ENCODE measurements around the gene MAPT.

MAPT gene

DNA sequence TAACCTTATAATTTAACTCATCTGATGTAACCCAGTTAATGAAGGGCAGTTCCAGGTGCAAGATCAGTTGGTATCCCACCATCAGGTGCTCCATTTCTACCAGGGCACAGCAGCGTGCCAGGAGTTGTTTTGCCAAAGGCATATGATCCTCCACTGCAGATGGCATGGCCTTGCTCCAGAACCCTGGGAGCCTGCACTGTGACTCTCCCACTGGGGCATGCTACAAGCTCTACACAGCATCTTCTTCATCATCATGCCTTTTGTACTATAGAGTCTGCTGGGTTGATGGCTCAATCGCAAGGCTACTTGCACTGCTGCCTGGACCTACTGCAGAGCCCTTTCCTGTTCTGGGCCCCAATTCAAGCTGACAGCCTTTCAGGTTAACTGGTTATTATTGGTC is 11.3 kb upstream of the MAPT start:
- Histone ChIP-seq H3K4me1 (ENCODE audit: insufficient read depth, low read length) (no peaks in the 10 kb centered on the region), H3K9me3 (ENCODE audit: low read length) (no peaks in the 10 kb centered on the region), H3K27ac (ENCODE audit: low read depth, low read length) (no peak overlapping the region), H3K4me3 (ENCODE audit: low read depth in 1 of 2, low read length in 2 of 2) (no peak overlapping the region), H3K36me3 (ENCODE audit: insufficient read depth, low read length) (no peaks in the 10 kb centered on the region), H3K9ac (ENCODE audit: low read length) (no peak overlapping the region), H3K27me3 (ENCODE audit: control insufficient read depth in 1 of 2, insufficient read depth in 2 of 2, low read length in 2 of 2) (no peaks in the 10 kb centered on the region)

DNA sequence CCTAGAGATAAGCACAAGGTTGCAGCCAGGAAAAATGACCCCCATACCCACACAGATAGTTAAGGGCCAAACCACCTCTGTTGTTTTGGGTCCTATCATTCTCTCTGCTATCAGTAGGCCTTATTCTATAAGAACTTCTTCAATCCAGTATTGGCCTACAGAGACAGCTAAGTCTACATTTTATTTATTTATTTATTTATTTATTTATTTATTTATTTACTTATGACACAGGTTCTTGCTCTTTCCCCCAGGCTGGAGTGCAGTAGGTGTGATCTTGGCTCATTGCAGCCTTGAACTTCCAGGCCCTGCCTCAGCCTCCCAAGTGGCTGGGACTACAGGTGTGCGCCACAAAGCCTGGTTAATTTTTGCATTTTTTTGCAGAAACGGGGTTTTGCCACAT is 7.5 kb upstream of the MAPT start:
- Histone ChIP-seq H3K36me3 (ENCODE audit: insufficient read depth, low read length) (no peaks in the 10 kb centered on the region), H3K27me3 (ENCODE audit: control insufficient read depth in 1 of 2, insufficient read depth in 2 of 2, low read length in 2 of 2) (no peaks in the 10 kb centered on the region), H3K4me3 (ENCODE audit: low read depth in 1 of 2, low read length in 2 of 2) (no peak overlapping the region), H3K4me1 (ENCODE audit: insufficient read depth, low read length) (no peaks in the 10 kb centered on the region), H3K27ac (ENCODE audit: low read depth, low read length) (no peak overlapping the region), H3K9ac (ENCODE audit: low read length) (no peak overlapping the region), H3K9me3 (ENCODE audit: low read length) (no peaks in the 10 kb centered on the region)

- Histone ChIP-seq H3K4me1 (ENCODE audit: insufficient read depth, low read length) (no peaks in the 10 kb centered on the region), H3K9ac (ENCODE audit: low read length) (no peak overlapping the region), H3K27me3 (ENCODE audit: control insufficient read depth in 1 of 2, insufficient read depth in 2 of 2, low read length in 2 of 2) (no peaks in the 10 kb centered on the region), H3K27ac (ENCODE audit: low read depth, low read length) (no peak overlapping the region), H3K4me3 (ENCODE audit: low read depth in 1 of 2, low read length in 2 of 2) (no peak overlapping the region), H3K36me3 (ENCODE audit: insufficient read depth, low read length) (no peaks in the 10 kb centered on the region), H3K9me3 (ENCODE audit: low read length) (no peaks in the 10 kb centered on the region)
Measured at GRCh38 chr17:45888392-45888791, 6.0 kb upstream of the MAPT start.

- Histone ChIP-seq H3K9me3 (ENCODE audit: low read length) (no peaks in the 10 kb centered on the region), H3K4me1 (ENCODE audit: insufficient read depth, low read length) (no peaks in the 10 kb centered on the region), H3K36me3 (ENCODE audit: insufficient read depth, low read length) (no peaks in the 10 kb centered on the region), H3K4me3 (ENCODE audit: low read depth in 1 of 2, low read length in 2 of 2) (no peak overlapping the region), H3K27ac (ENCODE audit: low read depth, low read length) (no peak overlapping the region), H3K9ac (ENCODE audit: low read length) (no peak overlapping the region), H3K27me3 (ENCODE audit: control insufficient read depth in 1 of 2, insufficient read depth in 2 of 2, low read length in 2 of 2) (peaks cover 0 to 1% of the 10 kb centered on the region in 2 donors)
Measured at GRCh38 chr17:45889579-45889978, 4.8 kb upstream of the MAPT start.

DNA sequence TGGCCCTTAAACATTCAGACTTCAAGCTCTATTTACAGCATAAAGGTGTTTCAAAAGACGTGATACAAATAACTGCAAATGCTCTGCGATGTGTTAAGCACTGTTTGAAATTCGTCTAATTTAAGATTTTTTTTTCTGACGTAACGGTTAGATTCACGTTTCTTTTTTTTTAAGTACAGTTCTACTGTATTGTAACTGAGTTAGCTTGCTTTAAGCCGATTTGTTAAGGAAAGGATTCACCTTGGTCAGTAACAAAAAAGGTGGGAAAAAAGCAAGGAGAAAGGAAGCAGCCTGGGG is 681 bp upstream of the MAPT start:
- Histone ChIP-seq H3K36me3 (ENCODE audit: insufficient read depth, low read length) (no peaks in the 10 kb centered on the region), H3K27ac (ENCODE audit: low read depth, low read length) (peak overlapping the region; percentile 16), H3K27me3 (ENCODE audit: control insufficient read depth in 1 of 2, insufficient read depth in 2 of 2, low read length in 2 of 2) (peaks cover 0 to 38% of the 10 kb centered on the region in 2 donors), H3K9me3 (ENCODE audit: low read length) (no peaks in the 10 kb centered on the region), H3K9ac (ENCODE audit: low read length) (no peak overlapping the region), H3K4me1 (ENCODE audit: insufficient read depth, low read length) (peaks cover 4% of the 10 kb centered on the region), H3K4me3 (ENCODE audit: low read depth in 1 of 2, low read length in 2 of 2) (peak overlapping the region in 1 of 2 donors; percentile 72)

- Histone ChIP-seq H3K27ac (ENCODE audit: low read depth, low read length) (no peak overlapping the region), H3K4me3 (ENCODE audit: low read depth in 1 of 2, low read length in 2 of 2) (peak overlapping the region; percentile 72 to 83), H3K36me3 (ENCODE audit: insufficient read depth, low read length) (no peaks in the 10 kb centered on the region), H3K9me3 (ENCODE audit: low read length) (no peaks in the 10 kb centered on the region), H3K9ac (ENCODE audit: low read length) (no peak overlapping the region), H3K4me1 (ENCODE audit: insufficient read depth, low read length) (peaks cover 4% of the 10 kb centered on the region), H3K27me3 (ENCODE audit: control insufficient read depth in 1 of 2, insufficient read depth in 2 of 2, low read length in 2 of 2) (peaks cover 0 to 42% of the 10 kb centered on the region in 2 donors)
Measured at GRCh38 chr17:45895304-45895968, 1.1 kb downstream of the MAPT start.

DNA sequence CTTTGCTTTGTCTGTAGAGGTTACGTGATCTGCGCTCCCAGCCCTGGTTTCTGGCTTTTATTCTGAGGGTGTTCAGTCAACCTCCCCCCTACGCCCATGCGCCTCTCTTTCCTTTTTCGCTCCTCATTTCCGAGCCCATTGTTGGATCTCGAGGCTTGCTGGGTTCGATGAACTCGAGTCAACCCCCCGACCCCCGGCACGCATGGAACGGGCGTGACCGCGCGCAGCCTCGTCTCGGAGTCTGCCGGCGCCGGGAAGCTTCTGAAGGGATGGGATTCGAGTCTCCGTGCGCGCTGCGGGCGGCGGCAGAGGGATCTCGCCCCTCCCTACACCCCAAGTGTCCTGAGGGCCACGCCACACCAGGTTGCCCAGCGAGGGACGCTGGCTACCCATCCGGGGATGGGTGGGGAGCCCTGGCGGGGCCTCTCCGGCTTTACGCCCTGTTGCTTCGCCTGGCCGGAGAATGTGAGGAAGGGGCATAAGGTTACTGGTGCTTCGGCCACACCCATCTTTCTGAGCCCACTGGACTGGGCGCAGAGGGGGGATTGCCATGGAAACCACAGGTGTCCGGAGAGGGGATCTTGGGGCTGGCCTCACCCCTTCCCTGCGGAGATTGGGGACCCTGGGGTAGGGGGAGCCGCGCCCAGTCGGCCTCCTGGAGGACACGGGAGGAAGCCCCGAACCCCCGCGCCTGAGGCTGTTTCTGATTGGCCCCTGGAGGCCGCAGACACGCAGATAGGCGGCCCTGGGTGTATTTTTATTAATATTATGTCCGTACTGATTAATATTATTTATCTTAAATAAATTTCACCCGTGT is 1.8 kb downstream of the MAPT start:
- Histone ChIP-seq H3K27ac (ENCODE audit: low read depth, low read length) (no peak overlapping the region), H3K27me3 (ENCODE audit: control insufficient read depth in 1 of 2, insufficient read depth in 2 of 2, low read length in 2 of 2) (peaks cover 0 to 42% of the 10 kb centered on the region in 2 donors), H3K36me3 (ENCODE audit: insufficient read depth, low read length) (no peaks in the 10 kb centered on the region), H3K9ac (ENCODE audit: low read length) (no peak overlapping the region), H3K9me3 (ENCODE audit: low read length) (no peaks in the 10 kb centered on the region), H3K4me3 (ENCODE audit: low read depth in 1 of 2, low read length in 2 of 2) (peak overlapping the region; percentile 72 to 83), H3K4me1 (ENCODE audit: insufficient read depth, low read length) (peaks cover 4% of the 10 kb centered on the region)

- Histone ChIP-seq H3K27me3 (ENCODE audit: control insufficient read depth in 1 of 2, insufficient read depth in 2 of 2, low read length in 2 of 2) (peaks cover 0 to 42% of the 10 kb centered on the region in 2 donors), H3K9ac (ENCODE audit: low read length) (no peak overlapping the region), H3K4me1 (ENCODE audit: insufficient read depth, low read length) (peaks cover 4% of the 10 kb centered on the region), H3K36me3 (ENCODE audit: insufficient read depth, low read length) (no peaks in the 10 kb centered on the region), H3K27ac (ENCODE audit: low read depth, low read length) (no peak overlapping the region), H3K9me3 (ENCODE audit: low read length) (no peaks in the 10 kb centered on the region), H3K4me3 (ENCODE audit: low read depth in 1 of 2, low read length in 2 of 2) (no peak overlapping the region)
Measured at GRCh38 chr17:45896803-45897693, 2.7 kb downstream of the MAPT start.

- no peak overlapping the region for H3K27ac ChIP-seq (ENCODE audit: low read depth, low read length)
- no peak overlapping the region for H3K9ac ChIP-seq (ENCODE audit: low read length)
- no peak overlapping the region for H3K4me3 ChIP-seq (ENCODE audit: low read depth in 1 of 2, low read length in 2 of 2)
- H3K9me3 ChIP-seq (ENCODE audit: low read length): no peaks in the 10 kb centered on the region
- no peaks in the 10 kb centered on the region for H3K36me3 ChIP-seq (ENCODE audit: insufficient read depth, low read length)
- H3K27me3 ChIP-seq (ENCODE audit: control insufficient read depth in 1 of 2, insufficient read depth in 2 of 2, low read length in 2 of 2): peaks cover 0 to 38% of the 10 kb centered on the region in 2 donors
- H3K4me1 ChIP-seq (ENCODE audit: insufficient read depth, low read length): peaks cover 3% of the 10 kb centered on the region
Measured at GRCh38 chr17:45900136-45900535, 5.8 kb downstream of the MAPT start.

GRCh38 chr17:45900723-45901415 is 6.5 kb downstream of the MAPT start:
- no peaks in the 10 kb centered on the region for H3K36me3 ChIP-seq (ENCODE audit: insufficient read depth, low read length)
- no peak overlapping the region for H3K4me3 ChIP-seq (ENCODE audit: low read depth in 1 of 2, low read length in 2 of 2)
- H3K9me3 ChIP-seq (ENCODE audit: low read length): no peaks in the 10 kb centered on the region
- H3K27ac ChIP-seq (ENCODE audit: low read depth, low read length): no peak overlapping the region
- H3K4me1 ChIP-seq (ENCODE audit: insufficient read depth, low read length): no peaks in the 10 kb centered on the region
- H3K9ac ChIP-seq (ENCODE audit: low read length): no peak overlapping the region
- H3K27me3 ChIP-seq (ENCODE audit: control insufficient read depth in 1 of 2, insufficient read depth in 2 of 2, low read length in 2 of 2): peaks cover 0 to 31% of the 10 kb centered on the region in 2 donors

DNA sequence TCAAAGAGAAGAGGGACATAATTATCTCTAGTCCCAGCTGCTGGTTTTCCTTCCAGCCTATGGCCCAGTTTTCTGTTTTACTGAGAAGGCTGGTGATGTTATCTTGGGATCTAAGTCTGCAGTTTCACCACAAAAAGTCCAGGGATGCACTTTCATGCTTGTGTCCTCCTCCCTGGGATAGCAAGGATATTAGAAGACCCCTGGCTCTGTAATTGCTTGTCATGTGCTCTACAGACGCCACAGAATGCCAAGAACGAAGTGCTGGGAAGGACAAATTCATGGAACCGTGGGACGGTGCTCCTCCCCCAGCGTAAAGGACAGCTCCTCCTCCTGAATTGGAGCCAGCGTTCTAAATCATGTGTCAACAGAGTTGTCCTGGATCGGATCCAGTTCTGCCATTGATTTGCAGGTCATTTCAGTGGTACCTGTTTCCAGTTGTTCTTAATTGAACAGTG is 8.6 kb downstream of the MAPT start:
- Histone ChIP-seq H3K27ac (ENCODE audit: low read depth, low read length) (no peak overlapping the region), H3K27me3 (ENCODE audit: control insufficient read depth in 1 of 2, insufficient read depth in 2 of 2, low read length in 2 of 2) (peaks cover 0 to 11% of the 10 kb centered on the region in 2 donors), H3K4me1 (ENCODE audit: insufficient read depth, low read length) (no peaks in the 10 kb centered on the region), H3K9me3 (ENCODE audit: low read length) (no peaks in the 10 kb centered on the region), H3K36me3 (ENCODE audit: insufficient read depth, low read length) (no peaks in the 10 kb centered on the region), H3K4me3 (ENCODE audit: low read depth in 1 of 2, low read length in 2 of 2) (no peak overlapping the region), H3K9ac (ENCODE audit: low read length) (no peak overlapping the region)
